IgD-negative memory B cell (primary cell): ENCODE data around the gene CNPY2. TPM values are rescaled to one million over a fixed set of nuclear protein-coding genes. Genes with fewer than 3 reads are reported as not detected.

Experiments used
- H3K27ac Mint-ChIP-seq, 3 donors: one replicate each; pipeline ENCODE4 v1.8.0; 2020 to 2022; ENCODE audit warnings: mild to moderate bottlenecking in 3 of 3, mixed read lengths in 3 of 3, moderate library complexity in 1 of 3
- H3K27me3 Mint-ChIP-seq: one replicate; pipeline ENCODE4 v1.8.0; 2021; ENCODE audit warnings: mixed read lengths
- H3K36me3 Mint-ChIP-seq: one replicate; pipeline ENCODE4 v1.8.0; 2020; ENCODE audit warnings: mild to moderate bottlenecking, mixed read lengths
- H3K4me1 Mint-ChIP-seq, 3 donors: one replicate each; pipeline ENCODE4 v1.8.0; 2020 to 2022; ENCODE audit warnings: mixed read lengths in 3 of 3, mild to moderate bottlenecking in 1 of 3
- H3K4me3 Mint-ChIP-seq, 4 donors: one replicate each; pipeline ENCODE4 v1.8.0; 2020 to 2022; ENCODE audit warnings: mild to moderate bottlenecking in 4 of 4, mixed read lengths in 4 of 4, moderate library complexity in 3 of 4
- H3K9me3 Mint-ChIP-seq, 3 donors: one replicate each; pipeline ENCODE4 v1.8.0; 2020 to 2021; ENCODE audit warnings: mixed read lengths in 3 of 3, mild to moderate bottlenecking in 1 of 3
- polyA plus RNA-seq: library from polyadenylated mRNA; unstranded; fragments of 300-500 nt; fragmentation: Illumina TruSeq; gene quantifications from one replicate; pipeline ENCODE4 v1.2.3, GENCODE V29; 2021

Gene CNPY2
- polyA plus RNA-seq, 1 donor from 2014 or later = 160 TPM

DNA sequence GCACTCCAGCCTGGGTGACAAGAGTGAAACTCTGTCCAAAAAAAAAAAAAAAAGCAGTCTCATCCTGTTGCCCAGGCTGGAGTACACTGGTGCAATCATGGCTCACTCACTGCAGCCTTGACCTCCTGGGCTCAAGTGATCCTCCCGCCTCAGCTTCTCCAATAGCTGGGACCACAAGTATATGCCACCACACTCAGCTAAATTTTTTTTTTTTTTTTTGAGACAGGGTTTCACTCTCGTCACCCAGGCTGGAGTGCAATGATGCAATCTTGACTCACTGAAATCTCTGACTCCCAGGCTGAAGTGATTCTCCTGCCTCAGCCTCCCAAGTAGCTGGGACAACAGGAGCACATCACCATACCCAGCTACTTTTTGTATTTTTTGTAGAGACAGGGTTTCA is 5.2 kb upstream of the CNPY2 start:
- no peak overlapping the region for H3K27ac Mint-ChIP-seq
- peaks cover 2% of the 10 kb centered on the region for H3K36me3 Mint-ChIP-seq
- no peaks in the 10 kb centered on the region for H3K27me3 Mint-ChIP-seq
- no peak overlapping the region for H3K4me3 Mint-ChIP-seq
- no peaks in the 10 kb centered on the region for H3K9me3 Mint-ChIP-seq
- H3K4me1 Mint-ChIP-seq = peaks cover 0 to 6% (median 4%) of the 10 kb centered on the region in 3 donors

DNA sequence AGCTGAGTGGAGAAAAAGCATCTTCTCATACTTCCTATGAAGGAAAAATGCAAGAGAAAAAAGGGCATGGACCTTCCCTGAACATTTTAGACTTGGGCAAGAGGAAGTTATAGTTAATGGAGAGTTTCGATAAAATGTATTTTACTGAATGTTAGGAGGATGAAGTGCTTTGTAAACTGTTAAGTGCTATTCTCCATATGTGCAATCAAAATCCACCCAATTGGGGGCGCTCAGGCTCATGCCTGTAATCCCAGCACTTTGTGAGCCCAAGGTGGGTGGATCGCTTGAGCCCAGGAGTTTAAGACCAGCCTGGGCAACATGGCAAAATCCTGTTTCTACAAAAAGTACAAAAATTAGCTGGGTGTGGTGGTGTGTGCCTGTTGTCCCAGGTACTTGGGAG is 1.9 kb upstream of the CNPY2 start:
- Mint-ChIP-seq H3K27ac (no peak overlapping the region), H3K9me3 (no peaks in the 10 kb centered on the region), H3K4me3 (peak overlapping the region in 1 of 4 donors; percentile 53), H3K36me3 (no peaks in the 10 kb centered on the region), H3K4me1 (peaks cover 4 to 10% (median 4%) of the 10 kb centered on the region in 3 donors), H3K27me3 (no peaks in the 10 kb centered on the region)

GRCh38 chr12:56315249-56315621 is 553 bp downstream of the CNPY2 start:
- Mint-ChIP-seq H3K9me3 (no peaks in the 10 kb centered on the region), H3K4me3 (peak overlapping the region; percentile 98 to 99 (median 99)), H3K4me1 (peaks cover 3 to 10% (median 6%) of the 10 kb centered on the region in 3 donors), H3K36me3 (no peaks in the 10 kb centered on the region), H3K27ac (peak overlapping the region; percentile 95 to 99 (median 97)), H3K27me3 (no peaks in the 10 kb centered on the region)

DNA sequence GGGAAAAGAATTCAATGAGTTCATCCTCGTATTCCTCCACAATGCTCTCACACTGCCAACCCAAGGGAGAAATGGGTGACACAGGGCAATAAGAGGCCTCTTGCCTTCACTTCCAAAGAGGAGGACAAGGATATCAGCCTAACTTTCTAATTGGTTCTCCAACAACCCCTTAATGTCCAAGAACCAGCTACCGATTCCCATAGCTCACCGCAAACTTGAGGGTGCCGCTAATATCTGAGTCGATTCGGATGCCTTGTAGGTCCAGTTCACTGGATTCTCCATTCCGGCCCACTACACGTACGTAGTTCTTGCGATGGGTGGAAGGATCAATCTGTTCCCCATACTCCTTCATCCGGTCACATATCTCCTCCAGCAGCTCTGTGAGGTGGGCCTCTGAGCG is 4.8 kb downstream of the CNPY2 start:
- Mint-ChIP-seq H3K9me3 (no peaks in the 10 kb centered on the region), H3K27ac (peak overlapping the region in 1 of 3 donors; percentile 53), H3K4me3 (no peak overlapping the region), H3K36me3 (no peaks in the 10 kb centered on the region), H3K27me3 (no peaks in the 10 kb centered on the region), H3K4me1 (peaks cover 1 to 6% (median 4%) of the 10 kb centered on the region in 3 donors)

- no peaks in the 10 kb centered on the region for H3K9me3 Mint-ChIP-seq
- H3K36me3 Mint-ChIP-seq = no peaks in the 10 kb centered on the region
- peaks cover 0 to 2% (median 0%) of the 10 kb centered on the region in 3 donors for H3K4me1 Mint-ChIP-seq
- no peak overlapping the region for H3K4me3 Mint-ChIP-seq
- H3K27ac Mint-ChIP-seq = peak overlapping the region in 1 of 3 donors; percentile 13
- H3K27me3 Mint-ChIP-seq = no peaks in the 10 kb centered on the region
Observed at GRCh38 chr12:56308714-56309113, 7.1 kb downstream of the CNPY2 start.

DNA sequence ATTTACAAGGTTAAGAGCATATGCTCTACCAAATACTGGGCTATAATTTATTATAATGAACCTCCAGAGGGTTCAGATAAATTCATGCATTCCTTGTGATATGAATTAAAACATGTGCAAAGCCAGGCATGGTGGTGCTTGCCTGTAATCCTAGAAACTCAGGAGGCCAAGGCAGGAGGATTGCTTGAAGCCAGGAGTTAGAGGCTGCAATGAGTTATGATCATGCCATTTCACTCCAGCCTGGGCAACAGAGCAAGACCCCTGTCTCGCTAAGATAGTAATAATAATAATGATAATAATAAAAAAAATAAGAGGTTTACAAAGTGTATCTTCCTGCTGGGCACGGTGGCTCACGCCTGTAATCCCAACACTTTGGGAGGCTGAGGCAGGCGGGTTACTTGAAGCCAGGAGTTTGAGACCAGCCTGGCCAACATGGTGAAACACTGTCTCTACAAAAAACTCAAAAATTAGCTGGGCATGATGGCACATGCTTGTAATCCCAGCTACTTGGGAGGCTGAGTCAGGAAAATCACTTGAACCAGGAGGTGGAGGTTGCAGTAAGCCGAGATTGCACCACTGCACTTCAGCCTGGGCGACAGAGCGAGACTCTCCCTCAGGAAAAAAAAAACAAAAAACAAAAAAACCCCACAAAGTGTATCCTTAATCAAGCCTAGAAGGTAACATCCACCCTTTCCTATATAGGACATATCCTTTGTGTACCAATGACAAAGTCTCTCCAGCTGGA is 8.4 kb downstream of the CNPY2 start:
- H3K9me3 Mint-ChIP-seq = no peaks in the 10 kb centered on the region
- H3K4me1 Mint-ChIP-seq = peaks cover 1 to 4% (median 3%) of the 10 kb centered on the region in 3 donors
- H3K27me3 Mint-ChIP-seq = no peaks in the 10 kb centered on the region
- no peaks in the 10 kb centered on the region for H3K36me3 Mint-ChIP-seq
- H3K4me3 Mint-ChIP-seq = no peak overlapping the region
- no peak overlapping the region for H3K27ac Mint-ChIP-seq

- H3K4me3 Mint-ChIP-seq = no peak overlapping the region
- H3K9me3 Mint-ChIP-seq = no peaks in the 10 kb centered on the region
- H3K27ac Mint-ChIP-seq = peak overlapping the region in 1 of 3 donors; percentile 23
- peaks cover 13 to 21% (median 19%) of the 10 kb centered on the region in 3 donors for H3K4me1 Mint-ChIP-seq
- no peaks in the 10 kb centered on the region for H3K36me3 Mint-ChIP-seq
- no peaks in the 10 kb centered on the region for H3K27me3 Mint-ChIP-seq
Observed at GRCh38 chr12:56304872-56305590, 10.8 kb downstream of the CNPY2 start.

DNA sequence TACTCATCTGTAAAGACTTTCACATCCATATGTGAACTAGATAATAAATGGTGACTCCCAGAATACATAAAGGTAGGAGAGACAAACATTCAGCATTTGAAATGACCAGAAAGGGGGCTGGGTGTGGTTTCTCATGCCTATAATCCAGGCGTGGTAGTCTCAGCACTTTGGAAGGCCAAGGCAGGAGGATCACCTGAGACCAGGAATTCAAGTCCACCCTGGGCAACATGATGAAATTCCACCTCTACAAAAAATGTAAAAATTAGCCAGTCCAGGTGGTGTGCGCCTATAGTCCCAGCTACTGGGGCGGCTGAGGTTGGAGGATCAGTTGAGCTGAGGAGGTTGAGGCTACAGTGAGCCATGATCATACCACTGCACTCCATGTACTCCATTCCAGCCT is 11.5 kb downstream of the CNPY2 start:
- no peak overlapping the region for H3K4me3 Mint-ChIP-seq
- H3K27ac Mint-ChIP-seq = peak overlapping the region in 2 of 3 donors; percentile 53 to 59
- no peaks in the 10 kb centered on the region for H3K36me3 Mint-ChIP-seq
- no peaks in the 10 kb centered on the region for H3K9me3 Mint-ChIP-seq
- no peaks in the 10 kb centered on the region for H3K27me3 Mint-ChIP-seq
- peaks cover 14 to 27% (median 21%) of the 10 kb centered on the region in 3 donors for H3K4me1 Mint-ChIP-seq

- H3K36me3 Mint-ChIP-seq = no peaks in the 10 kb centered on the region
- peaks cover 38 to 50% (median 49%) of the 10 kb centered on the region in 3 donors for H3K4me1 Mint-ChIP-seq
- H3K9me3 Mint-ChIP-seq = no peaks in the 10 kb centered on the region
- no peaks in the 10 kb centered on the region for H3K27me3 Mint-ChIP-seq
- H3K4me3 Mint-ChIP-seq = peak overlapping the region; percentile 89 to 98 (median 97)
- H3K27ac Mint-ChIP-seq = peak overlapping the region; percentile 90 to 99 (median 98)
Observed at GRCh38 chr12:56300644-56301464, 14.9 kb downstream of the CNPY2 start.

GRCh38 chr12:56299853-56300643 is 15.7 kb downstream of the CNPY2 start, which contains the start of gene CS:
Gene CS, minus strand, starts transcription at chr12:56300330. Its CDS starts 129 bp downstream, at chr12:56300201.
- H3K4me1 Mint-ChIP-seq = peaks cover 38 to 50% (median 49%) of the 10 kb centered on the region in 3 donors
- H3K36me3 Mint-ChIP-seq = no peaks in the 10 kb centered on the region
- H3K27me3 Mint-ChIP-seq = no peaks in the 10 kb centered on the region
- H3K27ac Mint-ChIP-seq = peak within 1 kb of the TSS; percentile 90 to 99 (median 98)
- peak within 1 kb of the TSS; percentile 89 to 98 (median 97) for H3K4me3 Mint-ChIP-seq
- no peaks in the 10 kb centered on the region for H3K9me3 Mint-ChIP-seq

GRCh38 chr12:56299308-56299852 is 16.4 kb downstream of the CNPY2 start:
- H3K4me1 Mint-ChIP-seq = peaks cover 38 to 50% (median 49%) of the 10 kb centered on the region in 3 donors

DNA sequence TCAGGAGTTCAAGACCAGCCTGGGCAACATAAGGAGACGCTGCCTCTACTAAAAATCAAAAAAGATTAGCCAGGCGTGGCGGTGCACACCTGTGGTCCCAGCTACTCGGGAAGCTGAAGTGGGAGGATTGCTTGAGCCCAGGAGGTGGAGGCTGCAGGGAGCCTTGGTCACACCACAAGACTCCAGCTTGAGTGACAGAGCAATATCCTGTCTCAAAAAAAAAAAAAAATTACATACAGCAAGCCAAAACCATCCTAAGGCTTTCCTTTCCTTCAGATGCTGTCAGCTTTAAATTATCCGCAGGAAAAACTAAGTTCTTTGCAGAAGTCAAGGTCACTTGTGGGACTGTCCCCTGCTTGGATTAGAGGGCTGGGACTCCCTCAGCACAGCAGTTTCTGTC is 17.0 kb downstream of the CNPY2 start:
- peaks cover 38 to 51% (median 50%) of the 10 kb centered on the region in 3 donors for H3K4me1 Mint-ChIP-seq
- no peaks in the 10 kb centered on the region for H3K27me3 Mint-ChIP-seq
- H3K9me3 Mint-ChIP-seq = no peaks in the 10 kb centered on the region
- peaks cover 2% of the 10 kb centered on the region for H3K36me3 Mint-ChIP-seq
- H3K27ac Mint-ChIP-seq = peak overlapping the region; percentile 90 to 99 (median 98)
- peak overlapping the region; percentile 89 to 98 (median 97) for H3K4me3 Mint-ChIP-seq

More at GRCh38 chr12:56299308-56299852, 16.4 kb downstream of the CNPY2 start:
- H3K4me3 Mint-ChIP-seq = peak overlapping the region; percentile 89 to 98 (median 97)
- H3K36me3 Mint-ChIP-seq = peaks cover 2% of the 10 kb centered on the region
- H3K27me3 Mint-ChIP-seq = no peaks in the 10 kb centered on the region
- H3K27ac Mint-ChIP-seq = peak overlapping the region; percentile 90 to 99 (median 98)
- H3K9me3 Mint-ChIP-seq = no peaks in the 10 kb centered on the region

DNA sequence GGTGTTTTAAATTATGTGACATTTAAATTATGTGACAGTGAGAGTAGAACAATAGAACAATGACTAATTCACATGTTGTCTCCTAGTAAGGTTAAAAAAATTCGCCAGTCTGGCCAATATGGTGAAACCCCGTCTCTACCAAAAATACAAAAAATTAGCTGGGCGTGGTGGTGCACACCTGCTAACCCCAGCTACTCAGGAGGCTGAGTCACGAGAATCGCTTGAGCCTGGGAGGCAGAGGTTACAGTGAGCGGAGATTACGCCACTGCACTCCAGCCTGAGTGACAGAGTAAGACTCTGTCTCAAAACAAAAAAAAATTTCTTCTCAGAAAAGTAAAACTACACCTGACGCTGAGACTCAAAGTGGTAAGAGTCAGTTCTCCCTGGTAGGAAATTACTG is 18.4 kb downstream of the CNPY2 start:
- Mint-ChIP-seq H3K4me1 (peaks cover 39 to 52% (median 51%) of the 10 kb centered on the region in 3 donors), H3K27me3 (no peaks in the 10 kb centered on the region), H3K36me3 (peaks cover 2% of the 10 kb centered on the region), H3K9me3 (no peaks in the 10 kb centered on the region), H3K27ac (peak overlapping the region in 1 of 3 donors; percentile 51), H3K4me3 (peak overlapping the region in 3 of 4 donors; percentile 49 to 78 (median 62))

GRCh38 chr12:56296295-56296694 is 19.5 kb downstream of the CNPY2 start:
- no peaks in the 10 kb centered on the region for H3K9me3 Mint-ChIP-seq
- H3K4me3 Mint-ChIP-seq = peak overlapping the region in 3 of 4 donors; percentile 16 to 66 (median 44)
- peak overlapping the region in 2 of 3 donors; percentile 51 to 67 for H3K27ac Mint-ChIP-seq
- H3K36me3 Mint-ChIP-seq = peaks cover 2% of the 10 kb centered on the region
- no peaks in the 10 kb centered on the region for H3K27me3 Mint-ChIP-seq
- peaks cover 34 to 45% (median 41%) of the 10 kb centered on the region in 3 donors for H3K4me1 Mint-ChIP-seq
